ENCODE results near the gene CRIP2.

DNA sequence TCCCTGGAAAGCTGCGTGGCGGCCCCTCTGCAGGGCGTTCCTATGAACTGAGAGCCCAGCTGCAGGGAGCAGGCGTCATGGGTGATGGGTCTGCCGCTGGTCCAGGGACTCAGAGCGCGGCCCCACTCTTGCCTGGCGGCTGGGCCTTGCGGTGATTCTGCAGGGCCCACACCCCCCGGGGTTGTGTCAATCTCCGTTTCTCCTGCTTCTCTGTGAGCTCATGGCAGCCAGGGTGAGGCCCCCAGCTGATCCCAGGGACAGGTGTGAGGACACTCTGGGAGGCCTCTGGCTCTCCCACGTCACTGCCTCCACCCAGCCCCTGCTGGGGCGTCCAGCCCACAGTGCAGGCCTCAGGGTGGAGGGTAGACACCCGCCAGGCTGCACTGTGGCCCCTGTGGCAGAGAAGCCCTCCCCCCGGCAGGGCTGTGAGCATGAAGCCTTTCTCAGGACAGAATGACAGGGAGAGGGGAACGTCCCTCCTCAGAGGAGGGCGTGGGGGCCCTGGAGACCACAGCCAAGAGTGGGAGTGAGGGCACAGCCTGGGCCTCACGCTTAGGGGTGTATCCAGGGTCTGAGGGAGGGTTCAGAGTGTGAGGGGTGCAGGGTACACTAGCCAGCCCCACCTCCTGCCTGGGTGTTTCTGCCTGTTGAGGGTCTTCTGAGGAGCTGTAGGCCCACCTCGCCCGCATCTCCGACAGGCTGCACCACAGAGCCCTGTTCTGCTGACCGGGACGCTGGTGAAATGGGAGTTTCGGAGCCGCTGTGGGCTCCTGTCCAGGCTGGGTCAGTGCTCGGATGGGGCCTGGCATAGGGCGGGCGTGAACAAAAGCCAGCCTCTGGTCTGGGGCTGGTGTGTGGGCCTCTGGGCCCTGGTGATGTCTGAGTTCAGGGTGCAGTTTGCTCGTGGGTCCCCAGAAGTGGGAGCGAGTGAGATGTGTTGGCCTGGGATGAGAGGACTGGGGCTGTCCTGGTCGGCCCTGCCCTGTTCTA is 26.7 kb upstream of the CRIP2 start:
- TF ChIP-seq, protein P1, sequence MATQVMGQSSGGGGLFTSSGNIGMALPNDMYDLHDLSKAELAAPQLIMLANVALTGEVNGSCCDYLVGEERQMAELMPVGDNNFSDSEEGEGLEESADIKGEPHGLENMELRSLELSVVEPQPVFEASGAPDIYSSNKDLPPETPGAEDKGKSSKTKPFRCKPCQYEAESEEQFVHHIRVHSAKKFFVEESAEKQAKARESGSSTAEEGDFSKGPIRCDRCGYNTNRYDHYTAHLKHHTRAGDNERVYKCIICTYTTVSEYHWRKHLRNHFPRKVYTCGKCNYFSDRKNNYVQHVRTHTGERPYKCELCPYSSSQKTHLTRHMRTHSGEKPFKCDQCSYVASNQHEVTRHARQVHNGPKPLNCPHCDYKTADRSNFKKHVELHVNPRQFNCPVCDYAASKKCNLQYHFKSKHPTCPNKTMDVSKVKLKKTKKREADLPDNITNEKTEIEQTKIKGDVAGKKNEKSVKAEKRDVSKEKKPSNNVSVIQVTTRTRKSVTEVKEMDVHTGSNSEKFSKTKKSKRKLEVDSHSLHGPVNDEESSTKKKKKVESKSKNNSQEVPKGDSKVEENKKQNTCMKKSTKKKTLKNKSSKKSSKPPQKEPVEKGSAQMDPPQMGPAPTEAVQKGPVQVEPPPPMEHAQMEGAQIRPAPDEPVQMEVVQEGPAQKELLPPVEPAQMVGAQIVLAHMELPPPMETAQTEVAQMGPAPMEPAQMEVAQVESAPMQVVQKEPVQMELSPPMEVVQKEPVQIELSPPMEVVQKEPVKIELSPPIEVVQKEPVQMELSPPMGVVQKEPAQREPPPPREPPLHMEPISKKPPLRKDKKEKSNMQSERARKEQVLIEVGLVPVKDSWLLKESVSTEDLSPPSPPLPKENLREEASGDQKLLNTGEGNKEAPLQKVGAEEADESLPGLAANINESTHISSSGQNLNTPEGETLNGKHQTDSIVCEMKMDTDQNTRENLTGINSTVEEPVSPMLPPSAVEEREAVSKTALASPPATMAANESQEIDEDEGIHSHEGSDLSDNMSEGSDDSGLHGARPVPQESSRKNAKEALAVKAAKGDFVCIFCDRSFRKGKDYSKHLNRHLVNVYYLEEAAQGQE (IDR thresholded peaks at IDR 0.05; ENCODE audit: borderline replicate concordance), result no peak
- TF ChIP-seq, protein P2, sequence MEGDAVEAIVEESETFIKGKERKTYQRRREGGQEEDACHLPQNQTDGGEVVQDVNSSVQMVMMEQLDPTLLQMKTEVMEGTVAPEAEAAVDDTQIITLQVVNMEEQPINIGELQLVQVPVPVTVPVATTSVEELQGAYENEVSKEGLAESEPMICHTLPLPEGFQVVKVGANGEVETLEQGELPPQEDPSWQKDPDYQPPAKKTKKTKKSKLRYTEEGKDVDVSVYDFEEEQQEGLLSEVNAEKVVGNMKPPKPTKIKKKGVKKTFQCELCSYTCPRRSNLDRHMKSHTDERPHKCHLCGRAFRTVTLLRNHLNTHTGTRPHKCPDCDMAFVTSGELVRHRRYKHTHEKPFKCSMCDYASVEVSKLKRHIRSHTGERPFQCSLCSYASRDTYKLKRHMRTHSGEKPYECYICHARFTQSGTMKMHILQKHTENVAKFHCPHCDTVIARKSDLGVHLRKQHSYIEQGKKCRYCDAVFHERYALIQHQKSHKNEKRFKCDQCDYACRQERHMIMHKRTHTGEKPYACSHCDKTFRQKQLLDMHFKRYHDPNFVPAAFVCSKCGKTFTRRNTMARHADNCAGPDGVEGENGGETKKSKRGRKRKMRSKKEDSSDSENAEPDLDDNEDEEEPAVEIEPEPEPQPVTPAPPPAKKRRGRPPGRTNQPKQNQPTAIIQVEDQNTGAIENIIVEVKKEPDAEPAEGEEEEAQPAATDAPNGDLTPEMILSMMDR (IDR thresholded peaks at IDR 0.05; ENCODE audit: poor library complexity, severe bottlenecking), result no peak
- TF ChIP-seq EP300 (conservative IDR thresholded peaks at IDR 0.05; ENCODE audit: poor library complexity, severe bottlenecking) (no peak), POLR2AphosphoS5 (IDR thresholded peaks at IDR 0.05) (no peak)

Measured in neural cell (in vitro differentiated cells).